GM18498 (cell line): Measurements from ENCODE around the gene MOBP.

Experiments used
- ATAC-seq: cut with Tn5 transposase; IDR thresholded peaks from one replicate; pipeline ENCODE4 v1.9.1; 2021; ENCODE audit warnings: mild to moderate bottlenecking, moderate library complexity; ENCODE audit not compliant: unreplicated experiment

MOBP gene

DNA sequence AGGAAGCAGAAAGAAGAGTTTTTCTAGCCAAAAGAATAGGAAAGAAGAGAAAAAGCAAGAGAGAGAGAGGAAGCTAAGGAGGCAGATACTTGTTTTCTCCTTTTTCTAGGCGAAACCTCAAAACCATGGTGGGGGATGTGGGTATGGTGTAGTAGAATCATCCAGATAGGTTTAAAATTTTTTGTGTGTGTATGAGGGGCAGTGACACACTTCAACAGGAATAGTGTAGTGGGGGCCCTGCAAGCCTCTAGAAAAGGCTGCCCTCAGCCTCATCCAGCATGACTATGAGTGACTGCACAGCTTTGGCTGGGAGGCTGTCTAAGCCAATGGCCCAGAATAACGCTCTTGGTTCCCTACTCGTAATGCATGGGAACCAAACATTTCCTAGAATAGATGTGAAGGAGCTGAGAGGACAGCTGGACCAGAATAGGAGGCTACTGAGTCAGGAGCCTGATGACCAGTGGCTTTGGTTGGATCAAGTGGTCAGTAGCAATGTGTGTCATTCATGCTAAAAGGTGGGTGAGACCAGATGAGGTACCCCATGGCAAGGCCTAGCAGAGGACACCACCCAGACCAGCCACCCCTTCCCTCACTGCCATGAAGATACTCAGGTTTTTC, 24.4 kb downstream of the MOBP start:
- no peak for ATAC-seq

DNA sequence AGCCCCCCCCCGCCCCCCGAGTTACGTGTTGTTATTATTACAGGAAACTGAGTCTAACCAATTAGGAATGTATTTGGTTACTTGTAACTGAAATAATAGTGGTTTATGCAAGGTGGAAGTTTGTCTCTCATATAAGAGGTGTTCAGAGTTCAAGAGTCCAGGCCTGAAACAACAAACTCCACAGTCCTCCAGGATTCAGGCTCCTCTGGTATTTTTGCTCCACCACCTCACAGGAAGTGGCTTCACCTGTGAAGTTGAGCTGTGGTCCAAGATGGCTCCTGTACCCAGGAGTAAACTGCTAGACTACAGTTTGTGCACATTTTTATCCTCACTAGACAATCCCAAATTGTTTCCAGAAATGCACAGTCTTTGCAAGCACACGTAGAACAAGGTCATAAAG, 27.3 kb downstream of the MOBP start:
- no peak for ATAC-seq

DNA sequence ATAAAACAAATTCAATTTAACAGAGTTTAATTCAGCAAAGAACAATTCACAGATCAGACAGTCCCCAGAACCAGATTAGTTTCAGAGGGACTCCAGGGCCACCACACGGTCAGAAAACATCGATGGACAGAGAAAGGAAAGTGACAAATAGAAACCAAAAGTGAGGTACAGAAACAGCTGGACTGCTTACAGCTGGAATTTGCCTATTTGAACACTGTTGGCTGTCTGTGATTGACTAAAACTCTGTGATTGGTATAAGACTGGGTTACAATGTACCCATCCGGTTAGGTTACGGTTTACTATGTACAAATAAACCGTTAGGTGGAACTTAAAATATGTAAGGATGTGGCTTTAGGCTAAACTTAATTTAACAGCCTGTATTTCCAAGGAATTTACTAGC, 30.3 kb downstream of the MOBP start:
- no peak for ATAC-seq

DNA sequence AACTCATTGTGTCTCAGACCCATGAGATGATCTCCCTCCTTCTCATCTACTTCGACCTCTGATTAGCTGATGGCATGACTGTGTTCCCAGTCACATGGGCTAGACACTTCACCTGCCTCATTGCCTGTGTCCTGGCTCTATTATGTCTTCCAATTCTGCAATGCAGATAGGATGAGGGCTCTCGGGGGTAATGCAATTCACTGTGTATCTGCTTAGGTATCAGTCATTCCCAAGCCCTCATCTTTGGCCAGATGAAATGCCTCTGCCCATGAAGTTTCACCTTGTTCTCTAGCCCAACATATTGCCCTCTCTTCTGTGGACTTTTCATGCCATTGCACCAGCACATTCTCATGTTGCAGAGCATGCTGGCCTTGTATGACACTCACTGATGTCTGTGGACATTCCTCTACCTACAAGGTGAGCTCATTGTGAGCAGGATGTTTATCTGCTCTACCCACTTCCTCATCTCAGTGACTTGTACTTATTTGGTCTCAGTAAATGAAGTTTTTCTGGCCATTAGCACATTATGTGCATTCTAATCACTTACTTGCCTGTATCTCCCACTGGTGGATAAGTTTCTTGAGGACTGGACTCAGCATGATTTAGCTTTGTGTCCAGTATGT, 32.3 kb downstream of the MOBP start:
- ATAC-seq: no peak

DNA sequence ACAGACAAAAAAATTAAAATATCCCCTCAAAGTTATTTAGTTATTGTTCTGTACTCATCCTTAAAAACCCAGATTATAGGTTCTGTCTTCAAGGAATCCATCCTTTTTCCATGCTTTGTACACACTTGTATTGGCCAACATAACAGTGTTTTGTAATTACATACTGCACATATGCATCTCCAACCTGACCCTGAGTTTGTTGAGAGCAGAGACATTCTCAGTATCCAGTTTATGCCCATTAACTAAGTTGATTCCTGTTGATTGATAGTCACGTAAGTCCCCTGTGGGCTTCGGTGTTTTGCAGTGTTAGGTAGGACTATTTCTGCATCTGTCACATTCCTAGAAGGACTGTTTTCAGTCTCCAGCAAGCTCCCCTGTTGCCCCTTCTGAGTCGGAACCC, 33.6 kb downstream of the MOBP start:
- no peak for ATAC-seq

DNA sequence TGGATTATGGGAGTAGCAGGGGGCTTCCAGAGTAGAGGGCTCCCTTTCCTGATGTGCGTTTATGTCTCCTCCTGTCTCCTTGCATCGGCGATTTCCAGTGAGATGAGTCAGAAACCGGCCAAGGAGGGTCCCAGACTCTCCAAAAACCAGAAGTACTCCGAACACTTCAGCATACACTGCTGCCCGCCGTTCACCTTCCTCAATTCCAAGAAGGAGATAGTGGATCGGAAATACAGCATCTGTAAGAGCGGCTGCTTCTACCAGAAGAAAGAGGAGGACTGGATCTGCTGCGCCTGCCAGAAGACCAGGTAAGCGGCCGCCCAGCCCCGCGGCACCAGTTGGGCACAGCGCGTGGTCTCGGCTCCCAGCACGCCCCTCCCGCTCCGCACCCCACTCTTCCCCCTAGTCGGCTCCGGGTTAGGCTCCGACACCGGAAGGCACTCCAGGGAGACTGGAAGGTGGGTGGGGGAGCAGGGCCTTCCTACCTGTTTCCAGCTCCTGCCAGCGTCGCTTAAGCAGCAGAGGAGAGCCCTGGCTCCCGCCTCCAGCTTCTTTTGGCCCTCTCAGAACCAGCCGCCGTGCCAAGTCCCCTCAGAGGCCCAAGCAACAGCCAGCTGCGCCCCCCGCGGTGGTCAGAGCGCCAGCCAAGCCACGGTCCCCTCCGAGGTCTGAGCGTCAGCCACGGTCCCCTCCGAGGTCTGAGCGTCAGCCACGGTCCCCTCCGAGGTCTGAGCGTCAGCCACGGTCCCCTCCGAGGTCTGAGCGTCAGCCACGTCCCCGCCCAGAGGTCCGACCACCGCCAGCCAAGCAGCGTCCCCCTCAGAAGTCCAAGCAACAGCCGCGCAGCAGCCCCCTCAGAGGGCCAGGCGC, 34.7 kb downstream of the MOBP start:
- ATAC-seq: no peak

DNA sequence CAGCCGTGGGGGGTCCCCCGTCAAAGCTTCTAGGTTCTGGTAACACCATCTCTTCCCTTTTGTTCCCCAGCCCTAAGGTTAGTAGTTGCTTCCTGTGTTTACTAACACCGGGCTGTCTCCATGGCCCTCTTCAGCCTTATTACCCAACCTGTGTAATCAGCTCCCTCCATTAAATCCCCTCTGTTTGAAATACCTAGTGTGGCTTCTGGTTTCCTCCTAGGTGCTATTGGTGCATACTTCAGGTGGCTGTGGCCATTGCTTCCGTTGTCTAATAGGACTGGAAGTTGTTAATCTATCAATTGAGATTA, 35.3 kb downstream of the MOBP start:
- no peak for ATAC-seq

DNA sequence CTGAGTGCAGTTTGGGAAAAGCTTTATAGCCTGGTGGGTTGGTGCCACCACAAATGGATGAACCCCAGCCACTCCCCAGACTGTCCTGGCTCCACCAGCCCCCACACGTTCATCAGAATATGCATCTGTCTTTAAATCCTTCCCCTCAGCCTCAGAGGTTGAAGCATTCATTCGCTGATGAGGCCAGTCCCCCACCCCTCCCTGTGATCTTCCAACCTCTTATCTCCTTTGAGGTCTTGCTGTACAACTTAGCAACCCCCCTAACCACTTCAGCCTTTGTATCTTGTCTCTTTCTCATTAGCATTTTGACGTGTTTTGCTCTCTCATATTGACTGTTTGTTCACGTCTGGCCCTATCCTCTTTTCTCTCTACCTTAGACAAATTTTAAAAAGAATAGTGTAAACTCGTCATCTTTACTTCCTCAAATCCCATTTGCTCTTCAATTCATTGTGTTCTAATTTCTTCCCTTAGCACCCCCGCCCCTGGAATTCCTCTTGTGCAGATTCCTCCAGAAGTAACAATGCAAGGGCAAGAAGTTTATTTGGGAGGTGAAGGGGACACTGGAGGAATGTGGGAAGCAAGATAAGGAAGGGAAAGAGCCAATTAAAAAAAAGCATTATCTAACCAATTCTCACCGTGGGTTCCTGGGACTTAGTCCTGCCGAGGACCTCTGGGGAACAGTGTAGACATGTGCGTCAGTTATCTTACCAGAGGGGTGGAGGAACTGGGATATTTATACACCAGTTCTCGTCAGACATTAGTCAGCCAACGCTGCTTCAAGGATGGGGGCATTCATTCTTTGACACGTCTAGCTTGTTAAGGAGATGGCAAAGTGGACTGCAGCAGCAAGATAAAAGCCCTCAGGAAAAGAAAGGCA, 38.6 kb downstream of the MOBP start:
- ATAC-seq: no peak

DNA sequence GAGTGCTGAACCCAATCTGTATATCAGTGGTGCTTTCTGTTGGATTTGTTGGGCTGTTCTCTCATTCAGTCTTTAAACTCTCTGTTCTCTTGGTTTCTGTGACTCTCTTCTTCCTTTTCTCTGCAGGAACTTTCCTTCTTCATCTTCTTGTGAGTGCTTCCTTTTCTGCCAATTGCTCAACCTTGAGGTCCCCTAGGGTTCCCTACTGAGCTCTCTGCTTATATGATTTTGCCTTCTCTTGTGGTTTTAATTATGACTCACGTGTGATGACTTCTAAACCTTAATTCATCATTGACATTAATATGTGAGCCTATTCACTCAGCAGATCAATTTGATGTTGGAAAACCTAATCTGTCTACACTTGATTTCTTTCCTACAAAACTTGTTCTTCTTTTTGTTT, 39.4 kb downstream of the MOBP start:
- ATAC-seq: no peak

DNA sequence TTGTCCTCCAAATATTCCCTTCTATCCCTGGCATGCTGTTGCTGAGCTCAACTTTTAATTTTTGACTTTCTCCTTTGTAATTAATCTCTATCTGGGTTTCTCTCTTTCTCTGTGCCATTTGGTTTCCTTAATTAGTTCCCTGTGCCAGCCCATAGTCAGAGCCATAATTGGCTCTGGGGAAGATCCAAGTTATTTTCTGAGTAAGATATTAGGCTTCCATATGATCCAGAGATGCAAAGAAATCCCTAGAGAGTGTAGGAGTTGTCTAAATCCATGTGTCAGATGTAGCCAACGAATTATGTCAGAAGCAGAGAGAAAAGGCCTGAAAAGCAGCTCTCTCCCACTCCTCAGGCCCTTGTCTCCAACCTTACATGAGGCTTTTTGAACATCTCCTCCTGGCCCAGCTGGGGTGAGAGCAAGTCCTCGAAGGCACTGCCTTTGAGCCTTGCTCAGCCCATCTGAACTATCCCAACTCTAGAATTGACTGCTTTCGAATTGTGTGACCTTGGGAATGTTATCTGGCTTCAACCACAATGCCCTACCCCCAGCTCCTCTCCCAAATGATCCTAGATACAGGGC, 46.4 kb downstream of the MOBP start:
- no peak for ATAC-seq

DNA sequence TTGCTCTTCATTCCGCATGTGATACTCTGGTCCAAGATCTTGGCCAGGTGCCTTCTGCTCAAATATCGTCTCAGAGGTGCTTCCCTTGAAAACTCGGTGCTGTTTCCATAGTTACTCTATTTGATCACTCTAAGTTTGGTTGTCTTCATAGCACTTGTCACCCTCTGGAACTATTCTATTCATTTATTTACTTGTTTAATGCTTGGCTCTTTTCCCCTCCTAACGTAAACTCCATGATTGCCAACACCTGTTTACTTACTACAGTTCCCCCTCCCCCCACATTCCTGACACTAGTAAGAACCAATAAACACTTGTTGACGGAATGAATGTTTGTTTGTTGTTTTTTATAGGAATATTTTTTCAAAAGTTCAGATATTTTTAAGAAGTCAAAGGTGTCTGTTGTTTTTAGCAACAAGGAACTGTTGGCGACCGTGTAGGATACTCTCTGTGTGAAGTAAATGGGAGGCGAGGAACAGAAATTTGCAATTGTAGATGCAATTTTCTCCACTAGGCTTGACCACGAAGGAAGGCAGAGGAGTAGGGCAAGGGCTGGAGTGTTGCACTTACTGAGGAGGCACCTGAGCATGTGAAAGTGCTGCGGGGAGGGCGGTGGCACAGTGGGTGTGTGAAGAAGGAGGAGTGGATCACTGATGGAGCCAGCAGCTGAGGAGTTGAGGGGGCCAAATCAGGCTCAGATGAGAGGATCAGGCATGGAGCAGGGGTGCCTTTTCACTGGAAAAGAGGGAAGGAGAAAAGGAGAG, 48.4 kb downstream of the MOBP start:
- ATAC-seq: no peak

DNA sequence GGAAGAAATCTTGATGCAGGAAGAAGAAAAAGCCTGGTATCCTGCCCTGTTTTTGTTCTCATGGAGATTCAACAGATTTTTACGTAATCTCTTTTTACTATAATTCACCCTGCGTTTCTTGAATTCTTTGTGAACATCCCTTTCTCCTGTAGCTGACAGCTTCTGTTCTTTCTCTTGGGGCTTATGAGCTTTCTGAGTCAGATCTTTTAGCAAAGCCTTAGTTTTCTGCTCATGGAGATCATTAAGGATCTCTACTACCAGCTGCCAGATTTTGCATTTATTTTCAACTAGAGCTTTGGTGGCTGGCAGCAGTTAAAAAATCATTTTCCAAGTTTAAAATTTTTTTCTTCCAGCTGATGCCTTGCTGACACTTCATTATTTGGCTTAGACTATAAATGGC, 51.6 kb downstream of the MOBP start:
- ATAC-seq: no peak

DNA sequence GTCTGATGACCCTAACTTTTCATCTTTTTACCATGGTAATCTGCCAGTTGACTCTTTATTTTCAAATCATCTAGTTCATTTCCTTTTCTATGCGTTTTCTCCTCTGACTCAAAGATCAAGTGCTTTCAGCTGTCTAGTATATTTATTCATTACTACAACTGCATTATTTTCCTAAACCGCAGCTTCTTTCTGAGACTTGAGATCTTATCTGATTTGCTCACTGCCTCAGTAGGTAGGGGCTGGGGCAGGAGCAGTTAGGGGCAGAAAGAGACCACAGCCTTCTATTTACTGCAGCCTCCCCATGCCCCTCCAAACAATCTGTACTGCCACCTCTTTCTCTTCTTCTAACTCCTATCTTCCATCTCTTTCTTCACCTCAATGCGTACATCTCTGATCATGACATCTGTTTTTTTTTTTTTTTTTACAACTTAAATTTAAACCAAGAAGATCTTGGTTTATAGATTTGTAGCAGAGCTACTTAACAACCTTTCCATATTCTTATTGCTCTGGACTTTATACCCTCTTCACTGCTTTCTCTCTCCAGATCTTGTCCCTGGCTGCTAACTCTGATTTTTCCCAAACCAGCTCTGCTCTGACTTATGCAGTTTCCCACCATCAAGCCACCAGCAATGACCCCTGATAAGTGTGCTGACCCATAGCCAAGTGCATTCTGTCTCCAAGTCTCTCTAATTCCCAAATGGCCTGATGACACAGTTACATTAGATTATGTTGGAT, 52.2 kb downstream of the MOBP start:
- no peak for ATAC-seq

DNA sequence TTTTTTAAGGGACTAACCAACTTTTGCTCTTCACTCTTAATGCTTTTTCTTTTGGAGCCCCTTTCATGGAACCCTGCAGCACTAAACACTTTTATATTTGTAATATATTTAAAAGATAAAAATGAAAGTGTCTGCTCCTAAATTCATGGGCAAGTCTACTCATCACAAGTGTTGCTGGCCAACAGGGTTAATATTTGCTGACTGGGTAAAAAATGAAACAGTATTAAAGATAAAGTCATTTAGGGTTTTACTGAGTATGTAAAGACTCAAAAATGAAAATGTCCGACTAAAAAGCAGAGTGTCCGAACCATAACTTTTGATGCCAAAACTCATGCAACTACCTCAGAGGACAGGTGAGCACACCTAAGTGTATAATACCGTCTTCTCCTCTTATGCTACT, 54.0 kb downstream of the MOBP start:
- no peak for ATAC-seq

DNA sequence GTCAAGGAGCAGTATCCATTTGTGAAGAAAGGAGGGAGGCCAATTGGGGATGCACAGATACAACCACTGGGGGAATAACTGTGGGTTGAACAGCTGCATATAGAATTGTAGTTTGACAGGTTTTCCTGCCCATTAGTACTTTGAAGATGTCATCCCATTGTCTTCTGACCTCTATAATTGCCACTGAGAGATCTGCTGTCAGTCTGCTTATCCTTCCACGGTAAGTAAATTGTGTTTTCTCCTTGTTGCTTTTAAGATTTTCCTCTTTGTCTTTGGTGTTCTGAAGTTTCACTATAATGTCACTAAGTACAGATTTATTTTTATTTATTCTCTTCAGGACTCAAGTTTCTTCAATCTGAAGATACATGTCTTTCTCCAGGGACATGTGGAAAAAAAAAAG, 56.6 kb downstream of the MOBP start:
- no peak for ATAC-seq

DNA sequence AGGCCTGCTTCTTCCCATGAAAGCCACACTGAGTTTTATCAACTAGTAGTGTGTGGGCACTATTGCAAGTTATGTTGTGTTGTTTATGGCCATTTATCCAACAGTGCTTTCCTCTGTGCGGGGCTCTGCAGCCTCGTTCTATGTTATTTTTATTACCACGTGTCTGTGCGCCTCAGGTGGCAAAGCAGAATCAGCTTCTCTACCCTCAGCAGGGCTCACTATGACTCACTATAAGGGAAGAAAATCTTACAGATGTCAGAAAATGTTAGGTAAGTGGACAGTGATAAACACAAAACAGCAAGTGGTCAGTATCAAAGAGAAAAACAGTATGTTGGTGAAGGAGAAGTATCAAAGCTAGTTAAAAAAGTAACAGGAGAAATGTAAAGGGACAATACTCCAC, 61.4 kb downstream of the MOBP start:
- no peak for ATAC-seq

DNA sequence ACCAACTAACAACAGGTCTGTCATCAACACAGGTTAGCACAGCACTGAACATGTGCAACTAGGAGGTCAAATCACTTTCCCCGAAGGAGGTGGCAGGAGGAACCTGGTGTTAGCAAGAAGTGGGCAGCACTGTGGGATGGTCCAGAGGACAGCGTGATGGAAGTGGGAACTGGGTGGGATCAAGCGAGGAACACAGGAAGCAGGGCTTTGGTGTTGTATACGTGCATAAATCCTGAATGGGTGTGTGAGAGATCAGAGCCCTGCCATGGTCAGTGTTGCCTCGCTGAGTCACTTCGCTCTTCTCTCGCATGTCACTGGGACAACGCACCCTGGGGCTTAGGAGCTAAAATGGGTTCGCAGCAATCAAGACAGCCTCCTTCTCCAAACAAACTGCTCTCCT, 62.1 kb downstream of the MOBP start:
- no peak for ATAC-seq

DNA sequence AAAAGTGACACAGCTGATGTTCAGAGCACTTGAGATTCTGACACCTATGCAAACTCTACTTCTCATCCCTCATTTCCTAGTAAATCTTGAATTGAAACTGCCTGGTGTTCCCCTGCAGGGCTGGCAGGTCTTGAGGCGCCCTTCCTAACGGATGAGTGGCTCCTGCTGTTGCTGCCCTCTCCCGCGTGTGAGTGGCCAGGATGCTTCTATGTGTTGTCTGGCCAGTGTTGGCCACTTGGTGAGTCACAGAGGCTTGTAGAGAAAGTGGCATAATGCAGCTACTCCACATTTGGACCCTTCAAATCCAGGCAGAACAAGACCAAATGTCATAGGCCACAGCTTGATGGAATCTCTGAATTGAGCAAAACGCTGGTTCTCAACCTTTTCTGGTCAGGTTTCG, 63.6 kb downstream of the MOBP start:
- ATAC-seq: no peak

DNA sequence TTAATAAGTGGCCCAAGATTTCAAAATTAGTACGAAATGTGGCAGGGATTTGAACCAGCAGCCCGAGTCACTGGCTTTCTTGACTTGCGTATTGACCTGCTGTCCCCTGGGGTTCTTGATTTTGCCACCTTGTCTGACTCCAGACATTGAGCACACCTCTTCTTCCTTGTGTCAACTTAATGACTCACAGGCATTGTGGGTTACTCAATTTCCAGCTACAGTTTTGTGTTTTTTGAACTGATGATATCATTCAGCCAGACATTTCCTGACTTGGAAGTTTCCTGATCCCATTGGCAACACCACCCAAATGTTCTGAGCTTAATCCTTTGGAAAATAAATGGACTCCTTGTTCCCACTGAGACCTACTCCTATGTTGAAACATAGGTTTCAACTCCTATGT, 64.2 kb downstream of the MOBP start:
- no peak for ATAC-seq

DNA sequence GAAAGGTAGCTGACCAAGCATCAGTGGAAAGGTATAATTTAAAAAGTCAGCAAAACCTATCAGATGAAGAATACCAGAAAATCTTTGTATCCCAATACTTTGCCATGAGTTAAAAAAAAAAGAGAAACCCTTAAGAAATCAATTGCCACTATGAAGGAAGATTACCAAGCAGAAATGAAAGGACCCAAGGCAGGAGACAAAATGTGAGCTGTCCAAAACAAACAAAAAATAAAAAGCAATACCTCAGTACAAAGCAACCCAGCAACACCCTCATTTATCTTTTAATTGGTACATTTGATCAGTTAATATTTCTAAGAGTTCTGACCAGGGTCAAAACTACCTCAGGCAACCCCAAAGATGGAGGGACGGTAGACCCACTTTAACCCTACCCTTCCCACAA, 65.3 kb downstream of the MOBP start:
- no peak for ATAC-seq
